H9 (cell line): ENCODE results near the gene MFSD12. TPM values are rescaled to one million over a fixed set of nuclear protein-coding genes. Genes with fewer than 3 reads are reported as not detected.

Experiments used
- DNase-seq: peaks from one replicate; pipeline ENCODE4 v3.0.0-alpha.2; 2017
- H2AFZ ChIP-seq: one replicate; pipeline ENCODE4 v1.6.1; 2013; ENCODE audit warnings: mild to moderate bottlenecking, low read length, control low read depth, moderate library complexity
- H2AK5ac ChIP-seq: 2 replicates; pipeline ENCODE4 v1.6.1; 2013; ENCODE audit warnings: low read length, control low read depth, mixed read lengths; ENCODE audit not compliant: insufficient read length
- H2BK120ac ChIP-seq: one replicate; pipeline ENCODE4 v1.6.1; 2013; ENCODE audit warnings: low read depth, mild to moderate bottlenecking, low read length, control low read depth, inconsistent platforms; ENCODE audit not compliant: poor library complexity, severe bottlenecking
- H2BK12ac ChIP-seq: 2 replicates; pipeline ENCODE4 v1.6.1; 2013; ENCODE audit warnings: low read length, control low read depth, mixed read lengths, low read depth; ENCODE audit not compliant: insufficient read length
- H2BK15ac ChIP-seq: 2 replicates; pipeline ENCODE4 v1.6.1; 2013; ENCODE audit warnings: low read depth, low read length, control low read depth
- H2BK20ac ChIP-seq: one replicate; pipeline ENCODE4 v1.6.1; 2013; ENCODE audit warnings: low read depth, mild to moderate bottlenecking, low read length, control low read depth, inconsistent platforms; ENCODE audit not compliant: poor library complexity, severe bottlenecking
- H2BK5ac ChIP-seq: 2 replicates; pipeline ENCODE4 v1.6.1; 2013; ENCODE audit warnings: low read length, control low read depth, mixed read lengths; ENCODE audit not compliant: insufficient read length
- H3K14ac ChIP-seq: 2 replicates; pipeline ENCODE4 v1.6.1; 2013; ENCODE audit warnings: low read length, control low read depth; ENCODE audit not compliant: insufficient read depth
- H3K18ac ChIP-seq: 2 replicates; pipeline ENCODE4 v1.6.1; 2013; ENCODE audit warnings: low read depth, mild to moderate bottlenecking, mixed read lengths, low read length, control low read depth; ENCODE audit not compliant: insufficient read length
- H3K23ac ChIP-seq: 2 replicates; pipeline ENCODE4 v1.6.1; 2013; ENCODE audit warnings: low read length, control low read depth, mixed read lengths, low read depth; ENCODE audit not compliant: insufficient read length
- H3K23me2 ChIP-seq: 2 replicates; pipeline ENCODE4 v1.6.1; 2013; ENCODE audit warnings: low read depth, mild to moderate bottlenecking, mixed read lengths, low read length, control low read depth; ENCODE audit not compliant: insufficient read length, poor library complexity, severe bottlenecking
- H3K27ac ChIP-seq: 2 replicates; pipeline ENCODE4 v1.5.1; 2013; ENCODE audit warnings: low read length, control low read depth, mixed read lengths, low read depth; ENCODE audit not compliant: insufficient read length
- H3K27me3 ChIP-seq: 2 replicates; pipeline ENCODE4 v1.6.1; 2013; ENCODE audit warnings: low read length, control low read depth, inconsistent platforms; ENCODE audit not compliant: insufficient read depth
- H3K4ac ChIP-seq: 2 replicates; pipeline ENCODE4 v1.6.1; 2013; ENCODE audit warnings: low read depth, mild to moderate bottlenecking, control low read depth, inconsistent platforms, low read length, moderate library complexity
- H3K4me1 ChIP-seq: 2 replicates; pipeline ENCODE4 v1.6.1; 2013; ENCODE audit warnings: low read length, control low read depth, inconsistent platforms; ENCODE audit not compliant: insufficient read depth
- H3K4me2 ChIP-seq: 2 replicates; pipeline ENCODE4 v1.6.1; 2013; ENCODE audit warnings: low read length, control low read depth, mixed read lengths; ENCODE audit not compliant: insufficient read length, insufficient read depth
- H3K56ac ChIP-seq: 2 replicates; pipeline ENCODE4 v1.6.1; 2013; ENCODE audit warnings: low read depth, mild to moderate bottlenecking, mixed read lengths, low read length, control low read depth; ENCODE audit not compliant: insufficient read length
- H3K79me1 ChIP-seq: 2 replicates; pipeline ENCODE4 v1.6.1; 2013; ENCODE audit warnings: low read depth, mild to moderate bottlenecking, moderate library complexity, low read length, control low read depth, inconsistent platforms; ENCODE audit not compliant: insufficient read depth, poor library complexity, severe bottlenecking
- H3K79me2 ChIP-seq: 2 replicates; pipeline ENCODE4 v1.6.1; 2013; ENCODE audit warnings: low read length, control low read depth, inconsistent platforms; ENCODE audit not compliant: insufficient read depth
- H3K9ac ChIP-seq: 2 replicates; pipeline ENCODE4 v1.6.1; 2013; ENCODE audit warnings: low read length, control low read depth, mixed read lengths; ENCODE audit not compliant: insufficient read length; ENCODE audit errors: extremely low read depth
- H3K9me3 ChIP-seq: one replicate; pipeline ENCODE4 v1.6.1; 2013; ENCODE audit warnings: low read depth, low read length, inconsistent platforms; ENCODE audit not compliant: control insufficient read depth
- H3T11ph ChIP-seq: one replicate; pipeline ENCODE4 v1.6.1; 2013; ENCODE audit warnings: mild to moderate bottlenecking, low read length, control low read depth, inconsistent platforms
- H4K20me1 ChIP-seq: one replicate; pipeline ENCODE4 v1.6.1; 2013; ENCODE audit not compliant: control insufficient read depth, insufficient read length, insufficient read depth
- H4K5ac ChIP-seq: 2 replicates; pipeline ENCODE4 v1.6.1; 2013; ENCODE audit warnings: low read depth, mild to moderate bottlenecking, mixed read lengths, low read length, control low read depth; ENCODE audit not compliant: insufficient read length
- H4K8ac ChIP-seq: replicated peaks from 2 replicates; pipeline ENCODE4 v1.6.1; 2013; ENCODE audit warnings: low read length, control low read depth, mixed read lengths, low read depth; ENCODE audit not compliant: insufficient read length
- H4K91ac ChIP-seq: 2 replicates; pipeline ENCODE4 v1.6.1; 2013; ENCODE audit warnings: low read depth, mild to moderate bottlenecking, moderate library complexity, mixed read lengths, low read length, control low read depth; ENCODE audit not compliant: insufficient read length
- H3K27ac Mint-ChIP-seq, 3 experiments: 2 replicates in 2 of 3; 3 replicates in 1 of 3; pipeline ENCODE4 v1.8.0; 2020 to 2021; ENCODE audit warnings: mixed read lengths in 3 of 3, mild to moderate bottlenecking in 1 of 3, moderate library complexity in 1 of 3
- H3K27me3 Mint-ChIP-seq: 2 replicates; pipeline ENCODE4 v1.8.0; 2021; ENCODE audit warnings: low read depth, mild to moderate bottlenecking, moderate library complexity, mixed read lengths
- H3K36me3 Mint-ChIP-seq, 3 experiments: 2 replicates in 2 of 3; 3 replicates in 1 of 3; pipeline ENCODE4 v1.8.0; 2020 to 2021; ENCODE audit warnings: low read depth in 3 of 3, mixed read lengths in 3 of 3; ENCODE audit not compliant: insufficient read depth in 1 of 3
- H3K4me1 Mint-ChIP-seq, 2 experiments: 2 replicates each; pipeline ENCODE4 v1.8.0; 2020; ENCODE audit warnings: mixed read lengths in 2 of 2
- H3K4me3 Mint-ChIP-seq, 2 experiments: 2 replicates in 1 of 2; 3 replicates in 1 of 2; pipeline ENCODE4 v1.8.0; 2020 to 2021; ENCODE audit warnings: mild to moderate bottlenecking in 2 of 2, mixed read lengths in 2 of 2, moderate library complexity in 1 of 2
- H3K9me3 Mint-ChIP-seq, 2 experiments: 2 replicates in 1 of 2; 3 replicates in 1 of 2; pipeline ENCODE4 v1.8.0; 2020; ENCODE audit warnings: mild to moderate bottlenecking in 2 of 2, mixed read lengths in 2 of 2, moderate library complexity in 1 of 2
- CTCF ChIP-seq: fragments of 200-600 bp; sonication (generic); conservative IDR thresholded peaks from 3 replicates; pipeline ENCODE4 v1.8.0; 2021; ENCODE audit warnings: antibody characterized with exemption, mild to moderate bottlenecking
- WGBS: extraction: QIAGEN DNeasy Blood & Tissue Kit; methylation state at CpG from one replicate; pipeline ENCODE4 v1.1.7; 2013; ENCODE audit warnings: missing lambda C conversion rate, low lambda C conversion rate, mixed read lengths; ENCODE audit not compliant: insufficient read length; ENCODE audit errors: extremely low coverage; 5-methylcytosine and 5-hydroxymethylcytosine counted together
- total RNA-seq: library from RNA; stranded (reverse); gene quantifications from 2 replicates; pipeline ENCODE4 v1.2.1, GENCODE V29; 2021

Gene MFSD12
- total RNA-seq, 1 experiment from 2014 or later, result 58.8 TPM

- Mint-ChIP-seq H3K27ac (no peak overlapping the region), H3K4me3 (no peak overlapping the region), H3K36me3 (peaks cover 4 to 13% (median 12%) of the 10 kb centered on the region in 3 experiments; a peak in 6 of 7 replicates), H3K9me3 (no peaks in the 10 kb centered on the region), H3K27me3 (no peaks in the 10 kb centered on the region; the same call in 1 of the 2 replicates), H3K4me1 (peaks cover 2 to 3% of the 10 kb centered on the region in 2 experiments; a peak in 1 of 4 replicates)
- H3K27me3 ChIP-seq, result no peaks in the 10 kb centered on the region
- H4K91ac ChIP-seq, result no peak overlapping the region
- no peak overlapping the region for H4K8ac ChIP-seq
- H3K23me2 ChIP-seq, result no peaks in the 10 kb centered on the region
- no peaks in the 10 kb centered on the region for H3K9me3 ChIP-seq
- no peak overlapping the region for H2AK5ac ChIP-seq
- no peak overlapping the region for H3K4ac ChIP-seq
- H2BK15ac ChIP-seq, result no peak overlapping the region
- H3K79me2 ChIP-seq, result no peaks in the 10 kb centered on the region
- no peak overlapping the region for H3K9ac ChIP-seq
- H2AFZ ChIP-seq, result no peak overlapping the region
- no peak overlapping the region for H3T11ph ChIP-seq
- no CpG with 5 or more reads among the region's 10 CpGs for WGBS
- H3K4me1 ChIP-seq, result no peaks in the 10 kb centered on the region
- no peak overlapping the region for H3K23ac ChIP-seq
- DNase-seq, result no peak
- H3K4me2 ChIP-seq, result no peak overlapping the region
- H2BK20ac ChIP-seq, result no peak overlapping the region
- H2BK12ac ChIP-seq, result no peak overlapping the region
- no peak overlapping the region for H4K5ac ChIP-seq
- no peak overlapping the region for H3K14ac ChIP-seq
- H3K79me1 ChIP-seq, result no peaks in the 10 kb centered on the region
- H3K27ac ChIP-seq, result no peak overlapping the region
- no peak overlapping the region for H2BK5ac ChIP-seq
- no peaks in the 10 kb centered on the region for H4K20me1 ChIP-seq
- no peak overlapping the region for H3K18ac ChIP-seq
- no peak overlapping the region for H2BK120ac ChIP-seq
- TF ChIP-seq CTCF, result no peak
- no peak overlapping the region for H3K56ac ChIP-seq
Observed at GRCh38 chr19:3549816-3550215, 7.6 kb downstream of the MFSD12 start.
